Measurements from ENCODE around the gene MAPK8IP2.
"Not testable (repeated sequence)": the region's sequence is repeated elsewhere in the genome, so short reads cannot be mapped to it uniquely, and the experiment has no call there.

- TF ChIP-seq ZNF274 (IDR thresholded peaks at IDR 0.05; ENCODE audit: low read depth, low read length); YY1 (IDR thresholded peaks at IDR 0.05; ENCODE audit: insufficient read depth, insufficient read length); SUZ12 (IDR thresholded peaks at IDR 0.05; ENCODE audit: extremely low read depth, insufficient read depth, insufficient read length): not testable (repeated sequence)
These were observed 13.7 kb downstream of the MAPK8IP2 start for GRCh38 chr22:50614296-50614695.
